GM23248 (cell line): Measurements from ENCODE around the gene TPCN2.

Experiments used
- EZH2 ChIP-seq: fragments of 200-600 bp; sonication (generic); IDR thresholded peaks from 2 replicates; pipeline ENCODE4 v1.6.1; 2018; ENCODE audit warnings: antibody characterized with exemption, mild to moderate bottlenecking; ENCODE audit not compliant: insufficient read depth, poor library complexity, severe bottlenecking
- EZH2phosphoT487 ChIP-seq: fragments of 200-600 bp; sonication (generic); IDR thresholded peaks from 2 replicates; pipeline ENCODE4 v1.6.1; 2018; ENCODE audit warnings: antibody characterized with exemption, moderate library complexity, mild to moderate bottlenecking, low read depth; ENCODE audit not compliant: insufficient read depth

GRCh38 chr11:69004411-69005182 is 44.1 kb upstream of the TPCN2 start:
- TF ChIP-seq EZH2phosphoT487 (no peak), EZH2 (no peak)
